Liver (tissue), 9 donors: ENCODE measurements around the gene OR1I1. TPM values are rescaled to one million over a fixed set of nuclear protein-coding genes. Genes with fewer than 3 reads are reported as not detected.
"Not testable (repeated sequence)": the region's sequence is repeated elsewhere in the genome, so short reads cannot be mapped to it uniquely, and the experiment has no call there.

ENCODE experiments used
- DNase-seq: peaks from one replicate; pipeline ENCODE4 v3.0.0-alpha.2; 2017; ENCODE audit warnings: low spot score
- H3K27ac ChIP-seq, 2 donors: one replicate each; pipeline ENCODE4 v1.7.0; 2013; ENCODE audit warnings: inconsistent platforms in 2 of 2, low read length in 2 of 2, control low read depth in 1 of 2, low read depth in 1 of 2, mild to moderate bottlenecking in 1 of 2
- H3K27me3 ChIP-seq, 4 donors: one replicate each; pipeline versions ENCODE4 v1.6.1 to v1.7.0; 2013; ENCODE audit warnings: low read length in 3 of 4, inconsistent platforms in 1 of 4, mild to moderate bottlenecking in 1 of 4, moderate library complexity in 1 of 4; ENCODE audit not compliant: control insufficient read depth in 4 of 4, insufficient read depth in 4 of 4
- H3K36me3 ChIP-seq, 4 donors: one replicate each; pipeline versions ENCODE4 v1.6.1 to v1.7.0; 2013; ENCODE audit warnings: low read length in 3 of 4, mild to moderate bottlenecking in 3 of 4, low read depth in 1 of 4, moderate library complexity in 1 of 4; ENCODE audit not compliant: control insufficient read depth in 4 of 4, insufficient read depth in 3 of 4
- H3K4me1 ChIP-seq, 4 donors: one replicate each; pipeline versions ENCODE4 v1.6.1 to v1.7.0; 2013; ENCODE audit warnings: low read length in 3 of 4, mild to moderate bottlenecking in 3 of 4, moderate library complexity in 1 of 4; ENCODE audit not compliant: control insufficient read depth in 4 of 4, insufficient read depth in 4 of 4
- H3K4me3 ChIP-seq, 3 donors: one replicate each; pipeline versions ENCODE4 v1.6.1 to v1.7.0; 2013; ENCODE audit warnings: low read length in 3 of 3, control low read depth in 1 of 3, low read depth in 1 of 3, mild to moderate bottlenecking in 1 of 3
- H3K9ac ChIP-seq, 2 donors: one replicate each; pipeline ENCODE4 v1.7.0; 2013; ENCODE audit warnings: low read length in 2 of 2, mild to moderate bottlenecking in 2 of 2, moderate library complexity in 2 of 2, control low read depth in 1 of 2, low read depth in 1 of 2
- H3K9me3 ChIP-seq, 4 donors: one replicate each; pipeline versions ENCODE4 v1.6.1 to v1.7.0; 2013; ENCODE audit warnings: low read length in 3 of 4; ENCODE audit not compliant: control insufficient read depth in 4 of 4
- FOXA1 ChIP-seq: IDR thresholded peaks from 2 replicates; pipeline ENCODE4 v1.6.1; 2016; ENCODE audit warnings: antibody characterized with exemption
- FOXA2 ChIP-seq: IDR thresholded peaks from 2 replicates; pipeline ENCODE4 v1.6.1; 2016; ENCODE audit warnings: antibody characterized with exemption
- GABPA ChIP-seq, 2 donors: IDR thresholded peaks in 1 of 2; conservative IDR thresholded peaks in 1 of 2; 2 replicates each; pipeline ENCODE4 v1.6.1; 2016; ENCODE audit warnings: antibody characterized with exemption in 2 of 2, mild to moderate bottlenecking in 1 of 2, moderate library complexity in 1 of 2
- HNF4A ChIP-seq, 2 donors: conservative IDR thresholded peaks; 2 replicates each; pipeline ENCODE4 v1.6.1; 2016; ENCODE audit warnings: antibody characterized with exemption in 2 of 2, mild to moderate bottlenecking in 2 of 2
- HNF4G ChIP-seq: IDR thresholded peaks from 2 replicates; pipeline ENCODE4 v1.6.1; 2016; ENCODE audit warnings: antibody characterized with exemption
- MAX ChIP-seq: IDR thresholded peaks from 2 replicates; pipeline ENCODE4 v1.6.1; 2016; ENCODE audit warnings: antibody characterized with exemption
- RAD21 ChIP-seq, 2 donors: IDR thresholded peaks; 2 replicates each; pipeline ENCODE4 v1.6.1; 2016; ENCODE audit warnings: antibody characterized with exemption in 2 of 2, mild to moderate bottlenecking in 2 of 2
- REST ChIP-seq: IDR thresholded peaks from 2 replicates; pipeline ENCODE4 v1.6.1; 2016; ENCODE audit warnings: antibody characterized with exemption, mild to moderate bottlenecking
- RXRA ChIP-seq, 2 donors: IDR thresholded peaks; 2 replicates each; pipeline ENCODE4 v1.6.1; 2017 to 2018; ENCODE audit warnings: antibody characterized with exemption in 2 of 2, mild to moderate bottlenecking in 1 of 2
- SP1 ChIP-seq: IDR thresholded peaks from 2 replicates; pipeline ENCODE4 v1.6.1; 2018; ENCODE audit warnings: antibody characterized with exemption, mild to moderate bottlenecking
- YY1 ChIP-seq: IDR thresholded peaks from 2 replicates; pipeline ENCODE4 v1.6.1; 2016; ENCODE audit warnings: antibody characterized with exemption, mild to moderate bottlenecking
- ZBTB33 ChIP-seq: IDR thresholded peaks from 2 replicates; pipeline ENCODE4 v1.6.1; 2016; ENCODE audit warnings: antibody characterized with exemption
- WGBS: extraction: QIAGEN DNeasy Blood & Tissue Kit; methylation state at CpG from one replicate; pipeline ENCODE4 v1.1.7; 2013; 5-methylcytosine and 5-hydroxymethylcytosine counted together
- polyA plus RNA-seq, 2 donors: library from polyadenylated mRNA; stranded (reverse) in 1 of 2; unstranded in 1 of 2; fragments of 200-250 nt in 1 of 2; fragments of >200 nt in 1 of 2; fragmentation: Nextera tagmentation in 1 of 2; extraction: Ambion mirVana in 1 of 2; gene quantifications; one replicate each; pipeline versions ENCODE4 v1.2.1 to v1.2.3, GENCODE V29; 2013 to 2015
- total RNA-seq, 2 donors: library from RNA; depleted of rRNA; stranded (reverse); fragments of >200 nt; gene quantifications; one replicate each; pipeline ENCODE4 v1.2.3, GENCODE V29; 2014
- donor health status: healthy.
- donor health status: healthy.
- donor health status: healthy.
- donor health status: healthy.
- donor health status: healthy.

Gene OR1I1
- total and polyA plus RNA-seq, 4 donors = not detected

GRCh38 chr19:15062036-15062435, 20.0 kb upstream of the OR1I1 start:
- Histone ChIP-seq H3K27me3 (peaks cover 0 to 5% (median 2%) of the 10 kb centered on the region in 4 donors), H3K4me1 (no peaks in the 10 kb centered on the region), H3K27ac (no peak overlapping the region), H3K9ac (no peak overlapping the region), H3K36me3 (no peaks in the 10 kb centered on the region), H3K4me3 (no peak overlapping the region), H3K9me3 (peaks cover 0 to 2% (median under 1%) of the 10 kb centered on the region in 4 donors)
- WGBS = 78% methylated on average over 12 of the region's 12 CpGs
- TF ChIP-seq HNF4A (conservative IDR thresholded peaks at IDR 0.05) (no peak), REST (no peak), YY1 (no peak), RAD21 (IDR thresholded peaks at IDR 0.05) (no peak), ZBTB33 (no peak), FOXA1 (no peak), GABPA (IDR thresholded peaks at IDR 0.05 in 1 of 2, conservative IDR thresholded peaks at IDR 0.05 in 1 of 2) (no peak), MAX (no peak), HNF4G (no peak)
- no peak for DNase-seq

- not testable (repeated sequence) for H3K27me3 ChIP-seq, H3K4me1 ChIP-seq, H3K36me3 ChIP-seq, H3K9ac ChIP-seq, H3K4me3 ChIP-seq, H3K27ac ChIP-seq, H3K9me3 ChIP-seq, DNase-seq
- WGBS = 76% methylated on average over 4 of the region's 4 CpGs
These were observed 11.6 kb upstream of the OR1I1 start for GRCh38 chr19:15070386-15070785.

GRCh38 chr19:15072930-15073647, 8.9 kb upstream of the OR1I1 start:
- H3K27ac ChIP-seq = no peak overlapping the region
- no peaks in the 10 kb centered on the region for H3K4me1 ChIP-seq
- no peaks in the 10 kb centered on the region for H3K9me3 ChIP-seq
- no peaks in the 10 kb centered on the region for H3K36me3 ChIP-seq
- no peak for DNase-seq
- no peak overlapping the region for H3K9ac ChIP-seq
- 57% methylated on average over 23 of the region's 23 CpGs for WGBS
- TF ChIP-seq SP1 (no peak), GABPA (IDR thresholded peaks at IDR 0.05 in 1 of 2, conservative IDR thresholded peaks at IDR 0.05 in 1 of 2) (no peak), FOXA2 (no peak), YY1 (no peak), HNF4A (conservative IDR thresholded peaks at IDR 0.05) (no peak), RXRA (IDR thresholded peaks at IDR 0.05) (no peak), REST (no peak)
- peaks cover 0 to 2% (median under 1%) of the 10 kb centered on the region in 4 donors for H3K27me3 ChIP-seq
- H3K4me3 ChIP-seq = no peak overlapping the region
